ENCODE measurements around the gene PRTN3. TPM values are rescaled to one million over a fixed set of nuclear protein-coding genes. Genes with fewer than 3 reads are reported as not detected.

Gene PRTN3
- total RNA-seq, 1 donor = not detected

GRCh38 chr19:896999-897398, 56.2 kb downstream of the PRTN3 start:
- TF ChIP-seq CTCF (IDR thresholded peaks at IDR 0.05; ENCODE audit: insufficient read depth, low read length) = no peak
- H3K4me3 ChIP-seq (ENCODE audit: low read depth, low read length) = no peak overlapping the region
- no peak for DNase-seq (ENCODE audit: low read depth)

- H3K4me3 ChIP-seq (ENCODE audit: low read depth, low read length) = no peak overlapping the region
- DNase-seq (ENCODE audit: low read depth) = no peak
- TF ChIP-seq CTCF (IDR thresholded peaks at IDR 0.05; ENCODE audit: insufficient read depth, low read length) = no peak
These were observed 56.7 kb downstream of the PRTN3 start for GRCh38 chr19:897442-898039.

Small RNA genes within 50 kb of the gene (small RNA-seq; reads per million reads assigned to genes)
- gene MIR3187 (not detected), gene RNU6-9 (2.9 reads per million, percentile 80 among the genes with 10 or more reads in this experiment)

Other genes starting within 250 kb of the PRTN3 start
- gene POLRMT, start 207.5 kb upstream of the PRTN3 start, total RNA-seq (ENCODE audit: low replicate concordance) = 13.5 and 22.0 TPM in 2 replicates
- 0.27 TPM in 1 of 2 replicates, not detected in the other for gene FGF22, start 201.1 kb upstream of the PRTN3 start, total RNA-seq (ENCODE audit: low replicate concordance)
- gene RNF126, start 177.8 kb upstream of the PRTN3 start, total RNA-seq (ENCODE audit: low replicate concordance) = 24.5 and 28.9 TPM in 2 replicates
- gene FSTL3, start 164.6 kb upstream of the PRTN3 start, total RNA-seq (ENCODE audit: low replicate concordance) = 14.8 and 148 TPM in 2 replicates
- gene PRSS57, start 145.5 kb upstream of the PRTN3 start, total RNA-seq (ENCODE audit: low replicate concordance) = not detected in 2 replicates
- gene PALM, start 132.1 kb upstream of the PRTN3 start, total RNA-seq (ENCODE audit: low replicate concordance) = 5.7 and 198 TPM in 2 replicates
- 0.09 TPM in 1 of 2 replicates, not detected in the other for gene MISP, start 89.9 kb upstream of the PRTN3 start, total RNA-seq (ENCODE audit: low replicate concordance)
- gene PTBP1, start 43.5 kb upstream of the PRTN3 start, total RNA-seq (ENCODE audit: low replicate concordance) = 30.9 and 121 TPM in 2 replicates
- 0.18 and 0.33 TPM in 2 replicates for gene PLPPR3, start 19.0 kb upstream of the PRTN3 start, total RNA-seq (ENCODE audit: low replicate concordance)
- not detected in 2 replicates for gene AZU1, start 13.2 kb upstream of the PRTN3 start, total RNA-seq (ENCODE audit: low replicate concordance)
- gene ELANE, start 11.3 kb downstream of the PRTN3 start, total RNA-seq (ENCODE audit: low replicate concordance) = 0.09 and 2.9 TPM in 2 replicates
- 25.8 and 161 TPM in 2 replicates for gene CFD, start 18.7 kb downstream of the PRTN3 start, total RNA-seq (ENCODE audit: low replicate concordance)
- 21.0 and 24.5 TPM in 2 replicates for gene MED16, start 52.2 kb downstream of the PRTN3 start, total RNA-seq (ENCODE audit: low replicate concordance)
- gene RNU6-9, start 52.5 kb downstream of the PRTN3 start, total RNA-seq (ENCODE audit: low replicate concordance) = not detected in 2 replicates
- gene R3HDM4, start 72.2 kb downstream of the PRTN3 start, total RNA-seq (ENCODE audit: low replicate concordance) = 8.4 and 25.8 TPM in 2 replicates
- gene KISS1R, start 76.3 kb downstream of the PRTN3 start, total RNA-seq (ENCODE audit: low replicate concordance) = not detected in 2 replicates
- 3.7 and 11.2 TPM in 2 replicates for gene ARID3A, start 85.0 kb downstream of the PRTN3 start, total RNA-seq (ENCODE audit: low replicate concordance)
- gene WDR18, start 143.3 kb downstream of the PRTN3 start, total RNA-seq (ENCODE audit: low replicate concordance) = 16.5 and 45.0 TPM in 2 replicates
- gene GRIN3B, start 159.4 kb downstream of the PRTN3 start, total RNA-seq (ENCODE audit: low replicate concordance) = 0.45 and 0.74 TPM in 2 replicates
- 44.7 and 49.9 TPM in 2 replicates for gene TMEM259, start 180.1 kb downstream of the PRTN3 start, total RNA-seq (ENCODE audit: low replicate concordance)
- gene RNU6-2, start 180.5 kb downstream of the PRTN3 start, total RNA-seq (ENCODE audit: low replicate concordance) = not detected in 2 replicates
- 96.0 and 101 TPM in 2 replicates for gene CNN2, start 185.6 kb downstream of the PRTN3 start, total RNA-seq (ENCODE audit: low replicate concordance)
- 3.5 and 21.6 TPM in 2 replicates for gene ABCA7, start 199.1 kb downstream of the PRTN3 start, total RNA-seq (ENCODE audit: low replicate concordance)
- gene ARHGAP45, start 226.2 kb downstream of the PRTN3 start, total RNA-seq (ENCODE audit: low replicate concordance) = 0.18 TPM in 1 of 2 replicates, not detected in the other

Measured in fibroblast of the aortic adventitia (primary cell).